HG03432 (cell line): ENCODE measurements around the gene PF4V1.

Source experiments
- ATAC-seq: cut with Tn5 transposase; IDR thresholded peaks from one replicate; pipeline ENCODE4 v1.9.1; 2021; ENCODE audit warnings: mild to moderate bottlenecking, moderate library complexity; ENCODE audit not compliant: unreplicated experiment

PF4V1 gene

GRCh38 chr4:73853246-73853704, at the start of gene PF4V1:
PF4V1 (plus strand) TSS chr4:73853296; CDS start chr4:73853363, 67 bp downstream.
- no peak for ATAC-seq

GRCh38 chr4:73810191-73810590, 42.9 kb upstream of the PF4V1 start:
- ATAC-seq = no peak

- no peak for ATAC-seq
These were observed 41.3 kb upstream of the PF4V1 start for GRCh38 chr4:73811841-73812240.

GRCh38 chr4:73814679-73815078, 38.4 kb upstream of the PF4V1 start:
- no peak for ATAC-seq

- ATAC-seq = no peak
These were observed 38.0 kb upstream of the PF4V1 start for GRCh38 chr4:73815145-73815544.

- no peak for ATAC-seq
These were observed 36.3 kb upstream of the PF4V1 start for GRCh38 chr4:73816814-73817213.

- no peak for ATAC-seq
These were observed 35.8 kb upstream of the PF4V1 start for GRCh38 chr4:73817341-73817740.

GRCh38 chr4:73821325-73821724, 31.8 kb upstream of the PF4V1 start:
- no peak for ATAC-seq

- ATAC-seq = no peak
These were observed 30.7 kb upstream of the PF4V1 start for GRCh38 chr4:73822389-73822788.

- ATAC-seq = no peak
These were observed 30.1 kb upstream of the PF4V1 start for GRCh38 chr4:73822812-73823504.

GRCh38 chr4:73823760-73824159, 29.3 kb upstream of the PF4V1 start:
- ATAC-seq = no peak

GRCh38 chr4:73828956-73829355, 24.1 kb upstream of the PF4V1 start:
- no peak for ATAC-seq

- ATAC-seq = no peak
These were observed 21.5 kb upstream of the PF4V1 start for GRCh38 chr4:73831569-73831968.

GRCh38 chr4:73832651-73833237, 20.4 kb upstream of the PF4V1 start:
- no peak for ATAC-seq

- ATAC-seq = no peak
These were observed 16.5 kb upstream of the PF4V1 start, which contains the start of gene CXCL6 for GRCh38 chr4:73836373-73837279. CXCL6 (plus strand) TSS chr4:73836678; CDS start chr4:73836751, 73 bp downstream.

- ATAC-seq = no peak
These were observed 14.0 kb upstream of the PF4V1 start for GRCh38 chr4:73839071-73839470.

- no peak for ATAC-seq
These were observed 13.4 kb upstream of the PF4V1 start for GRCh38 chr4:73839715-73840114.

GRCh38 chr4:73841243-73841925, 11.7 kb upstream of the PF4V1 start:
- no peak for ATAC-seq

GRCh38 chr4:73842696-73843095, 10.4 kb upstream of the PF4V1 start:
- no peak for ATAC-seq

- ATAC-seq = no peak
These were observed 9.7 kb upstream of the PF4V1 start for GRCh38 chr4:73843369-73843768.

- ATAC-seq = no peak
These were observed 8.8 kb upstream of the PF4V1 start for GRCh38 chr4:73844345-73844744.
